A673 (cell line): ENCODE measurements around the gene ZNF205. TPM values are rescaled to one million over a fixed set of nuclear protein-coding genes. Genes with fewer than 3 reads are reported as not detected.

Source experiments
- BruUV-seq: library from RNA; stranded (reverse); fragments of 400-500 nt; replicated peaks from 2 replicates; lab custom pipeline; 2021; lab: Mats Ljungman, UMichigan
- CTCF ChIA-PET: fragments of 300-600 bp; sonication (Branson Sonifier 250); formaldehyde crosslinking; loops from one replicate; lab custom pipeline; 2022; ENCODE audit warnings: antibody characterized with exemption; lab: Charles Lee
- POLR2A ChIA-PET: fragments of 300-600 bp; sonication (Branson Sonifier 250); formaldehyde crosslinking; loops from one replicate; lab custom pipeline; 2022; ENCODE audit warnings: antibody characterized with exemption; ENCODE audit not compliant: low non-redundant PET; lab: Charles Lee
- DNase-seq: peaks from one replicate; pipeline ENCODE4 v3.0.0-alpha.2; 2015; ENCODE audit warnings: low spot score
- H3K27ac ChIP-seq: fragments of 200-600 bp; sonication (generic); 2 replicates; pipeline ENCODE4 v1.5.1; 2016; ENCODE audit warnings: mixed run types, low read depth, mild to moderate bottlenecking, mixed read lengths, antibody characterized with exemption, low read length; ENCODE audit not compliant: poor library complexity, severe bottlenecking
- H3K27me3 ChIP-seq: fragments of 200-600 bp; sonication (generic); replicated peaks from 2 replicates; pipeline ENCODE4 v1.6.1; 2017; ENCODE audit warnings: mixed run types, low read depth, mild to moderate bottlenecking, mixed read lengths, antibody characterized with exemption, low read length; ENCODE audit not compliant: insufficient read depth, poor library complexity
- H3K36me3 ChIP-seq: fragments of 200-600 bp; sonication (generic); 2 replicates; pipeline ENCODE4 v1.6.1; 2016; ENCODE audit warnings: mixed run types, mild to moderate bottlenecking, mixed read lengths, antibody characterized with exemption, low read length; ENCODE audit not compliant: insufficient read depth, poor library complexity, severe bottlenecking
- H3K4me1 ChIP-seq: fragments of 200-600 bp; sonication (generic); 2 replicates; pipeline ENCODE4 v1.6.1; 2017; ENCODE audit warnings: mixed run types, mild to moderate bottlenecking, mixed read lengths, antibody characterized with exemption, low read length; ENCODE audit not compliant: insufficient read depth, poor library complexity, severe bottlenecking
- H3K4me3 ChIP-seq: fragments of 200-600 bp; sonication (generic); 2 replicates; pipeline ENCODE4 v1.5.1; 2016; ENCODE audit warnings: low read depth, mixed run types, mild to moderate bottlenecking, mixed read lengths, low read length; ENCODE audit not compliant: poor library complexity, severe bottlenecking
- H3K9me3 ChIP-seq: fragments of 200-600 bp; sonication (generic); 2 replicates; pipeline ENCODE4 v1.6.1; 2016; ENCODE audit warnings: mixed run types, low read depth, mild to moderate bottlenecking, mixed read lengths, antibody characterized with exemption, low read length; ENCODE audit not compliant: poor library complexity, severe bottlenecking
- CTCF ChIP-seq: fragments of 300-800, 200-600 bp; sonication (generic); conservative IDR thresholded peaks from 2 replicates; pipeline ENCODE4 v1.5.1; 2017; ENCODE audit warnings: low read depth, mild to moderate bottlenecking, antibody characterized with exemption, low read length, moderate library complexity, mixed read lengths
- EZH2 ChIP-seq: fragments of 200-600 bp; sonication (generic); IDR thresholded peaks from 2 replicates; pipeline ENCODE4 v1.6.1; 2017; ENCODE audit warnings: borderline replicate concordance, low read depth, mild to moderate bottlenecking, mixed read lengths, antibody characterized with exemption, low read length; ENCODE audit not compliant: poor library complexity, severe bottlenecking
- intact Hi-C: fragments of 100-400 bp; cut with micrococcal nuclease; formaldehyde crosslinking; loops from one replicate; pipeline ENCODE4 v1.10.0; 2022; ENCODE audit not compliant: unreplicated experiment
- total RNA-seq: library from RNA; stranded (reverse); gene quantifications from 2 replicates; pipeline ENCODE4 v1.2.3, GENCODE V29; 2021

ZNF205 gene
- total RNA-seq, 1 experiment from 2014 or later = 19.0 TPM

- DNase-seq = no peak
- POLR2A ChIA-PET = interaction anchor here (0.6 kb wide), 1 partner anchor 8 kb away, joined by 3 read pairs; no protein-coding TSS in a partner anchor
- Histone ChIP-seq H3K27me3 (no peaks in the 10 kb centered on the region), H3K9me3 (no peaks in the 10 kb centered on the region), H3K4me1 (peaks cover 19% of the 10 kb centered on the region), H3K27ac (peak overlapping the region; percentile 70), H3K4me3 (peak overlapping the region; percentile 99), H3K36me3 (peaks cover 6% of the 10 kb centered on the region)
- TF ChIP-seq CTCF (no peak), EZH2 (no peak)
- TSS peak; percentile 68 for BruUV-seq
- CTCF ChIA-PET = interaction anchor here (3.2 kb wide), 1 partner anchor 17 kb away, joined by 10 read pairs; no protein-coding TSS in a partner anchor
- intact Hi-C loops = no loop called here
These were observed 642 bp downstream of the ZNF205 start for GRCh38 chr16:3112881-3113574.

GRCh38 chr16:3113765-3114479, 1.5 kb downstream of the ZNF205 start:
- no TSS peak for BruUV-seq
- peaks cover 19% of the 10 kb centered on the region for H3K4me1 ChIP-seq
- DNase-seq = no peak
- no peaks in the 10 kb centered on the region for H3K27me3 ChIP-seq
- H3K36me3 ChIP-seq = peaks cover 6% of the 10 kb centered on the region
- CTCF ChIA-PET = interaction anchor here (3.2 kb wide), 1 partner anchor 16 kb away, joined by 10 read pairs; no protein-coding TSS in a partner anchor
- TF ChIP-seq EZH2 = no peak
- no peak for TF ChIP-seq CTCF
- no peak overlapping the region for H3K27ac ChIP-seq
- H3K9me3 ChIP-seq = no peaks in the 10 kb centered on the region
- intact Hi-C loops = no loop called here
- POLR2A ChIA-PET = interaction anchor here (0.6 kb wide), 1 partner anchor 8 kb away, joined by 3 read pairs; no protein-coding TSS in a partner anchor
- H3K4me3 ChIP-seq = peak overlapping the region; percentile 99

- TF ChIP-seq EZH2 (no peak), CTCF (no peak)
- BruUV-seq = no TSS peak
- Histone ChIP-seq H3K4me3 (no peak overlapping the region), H3K27me3 (no peaks in the 10 kb centered on the region), H3K27ac (no peak overlapping the region), H3K36me3 (peaks cover 8% of the 10 kb centered on the region), H3K4me1 (peaks cover 19% of the 10 kb centered on the region), H3K9me3 (no peaks in the 10 kb centered on the region)
- ChIA-PET CTCF (interaction anchor here (3.2 kb wide), 1 partner anchor 15 kb away, joined by 10 read pairs; no protein-coding TSS in a partner anchor), POLR2A (no interaction called here)
- no peak for DNase-seq
- intact Hi-C loops = no loop called here
These were observed 2.6 kb downstream of the ZNF205 start for GRCh38 chr16:3115003-3115402.
